NT2/D1 (cell line): Measurements from ENCODE around the gene SH3PXD2A.

ENCODE experiments used
- YY1 ChIP-seq: IDR thresholded peaks from 2 replicates; pipeline ENCODE4 v1.6.1; 2011; ENCODE audit not compliant: insufficient read length, insufficient read depth
- ZNF274 ChIP-seq: IDR thresholded peaks from 2 replicates; pipeline ENCODE4 v1.6.1; 2011; ENCODE audit warnings: mild to moderate bottlenecking, low read depth, low read length

GRCh38 chr10:103545771-103546281 is 309.6 kb downstream of the SH3PXD2A start:
- TF ChIP-seq ZNF274 (no peak), YY1 (no peak)
